A549 (cell line): ENCODE results near the gene PPP2R3A.

Experiments used
- EHMT2 ChIP-seq: fragments of 200-600 bp; sonication (generic); IDR thresholded peaks from 2 replicates; pipeline ENCODE4 v1.6.1; 2016; ENCODE audit warnings: antibody characterized with exemption, low read depth, mild to moderate bottlenecking, moderate library complexity
- KDM1A ChIP-seq: fragments of 200-600 bp; sonication (generic); IDR thresholded peaks from 2 replicates; pipeline ENCODE4 v1.6.1; 2016; ENCODE audit warnings: low read depth, mild to moderate bottlenecking
- PBX3 ChIP-seq: IDR thresholded peaks from 2 replicates; pipeline ENCODE4 v1.6.1; 2012
- PHF8 ChIP-seq: fragments of 200-600 bp; sonication (generic); IDR thresholded peaks from 2 replicates; pipeline ENCODE4 v1.6.1; 2016; ENCODE audit warnings: low read depth, mild to moderate bottlenecking, antibody characterized with exemption, moderate library complexity, borderline replicate concordance
- RAD21 ChIP-seq, 2 experiments: fragments of >200 bp in 1 of 2; sonication (Bioruptor Twin) in 1 of 2; formaldehyde crosslinking in 1 of 2; IDR thresholded peaks in 1 of 2; conservative IDR thresholded peaks in 1 of 2; 2 replicates in 1 of 2; 3 replicates in 1 of 2; pipeline ENCODE4 v1.6.1; 2012 to 2018; ENCODE audit warnings: inconsistent platforms in 1 of 2
- ZFP36 ChIP-seq: fragments of 450-650 bp; IDR thresholded peaks from 2 replicates; pipeline ENCODE4 v1.6.1; 2014; ENCODE audit warnings: borderline replicate concordance; ENCODE audit not compliant: partially characterized antibody
- ZNF302 ChIP-seq: fragments of 250-450 bp; sonication (Bioruptor Pico); IDR thresholded peaks from 2 replicates; pipeline ENCODE4 v1.9.0; 2021; ENCODE audit warnings: inconsistent platforms, mild to moderate bottlenecking, moderate library complexity
- TF ChIP-seq, protein P1 (sequence below): fragments of >200 bp; sonication (Bioruptor Twin); formaldehyde crosslinking; IDR thresholded peaks from 3 replicates; pipeline ENCODE4 v1.5.1; 2016
- TF ChIP-seq, protein P2 (sequence below): IDR thresholded peaks from 2 replicates; pipeline ENCODE4 v1.6.1; 2012

DNA sequence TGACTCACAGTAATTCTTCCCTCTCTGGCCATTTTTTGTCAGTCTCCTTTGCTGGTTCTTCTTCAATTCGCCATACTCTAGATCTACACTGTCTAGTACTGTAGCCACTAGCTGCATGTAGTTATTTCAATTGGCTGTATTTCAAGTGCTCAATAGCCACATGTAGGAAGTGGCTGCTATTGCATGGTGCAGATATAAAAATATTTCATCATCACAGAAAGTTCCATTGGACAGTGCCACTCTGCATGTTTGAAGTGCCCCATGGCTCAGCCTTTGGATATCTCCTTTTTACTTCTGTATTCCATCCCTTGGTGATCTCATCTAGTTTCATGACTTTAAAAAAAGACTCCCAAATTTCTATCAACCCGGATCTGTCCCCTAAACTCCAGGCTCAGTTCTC lies 22.1 kb downstream of the PPP2R3A start:
- TF ChIP-seq, protein P1, sequence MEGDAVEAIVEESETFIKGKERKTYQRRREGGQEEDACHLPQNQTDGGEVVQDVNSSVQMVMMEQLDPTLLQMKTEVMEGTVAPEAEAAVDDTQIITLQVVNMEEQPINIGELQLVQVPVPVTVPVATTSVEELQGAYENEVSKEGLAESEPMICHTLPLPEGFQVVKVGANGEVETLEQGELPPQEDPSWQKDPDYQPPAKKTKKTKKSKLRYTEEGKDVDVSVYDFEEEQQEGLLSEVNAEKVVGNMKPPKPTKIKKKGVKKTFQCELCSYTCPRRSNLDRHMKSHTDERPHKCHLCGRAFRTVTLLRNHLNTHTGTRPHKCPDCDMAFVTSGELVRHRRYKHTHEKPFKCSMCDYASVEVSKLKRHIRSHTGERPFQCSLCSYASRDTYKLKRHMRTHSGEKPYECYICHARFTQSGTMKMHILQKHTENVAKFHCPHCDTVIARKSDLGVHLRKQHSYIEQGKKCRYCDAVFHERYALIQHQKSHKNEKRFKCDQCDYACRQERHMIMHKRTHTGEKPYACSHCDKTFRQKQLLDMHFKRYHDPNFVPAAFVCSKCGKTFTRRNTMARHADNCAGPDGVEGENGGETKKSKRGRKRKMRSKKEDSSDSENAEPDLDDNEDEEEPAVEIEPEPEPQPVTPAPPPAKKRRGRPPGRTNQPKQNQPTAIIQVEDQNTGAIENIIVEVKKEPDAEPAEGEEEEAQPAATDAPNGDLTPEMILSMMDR, result no peak
- TF ChIP-seq PBX3, result no peak
- no peak for TF ChIP-seq EHMT2
- TF ChIP-seq ZFP36, result no peak
- TF ChIP-seq RAD21 (conservative IDR thresholded peaks at IDR 0.05 in 1 of 2, IDR thresholded peaks at IDR 0.05 in 1 of 2), result no peak
- no peak for TF ChIP-seq PHF8
- TF ChIP-seq, protein P2, sequence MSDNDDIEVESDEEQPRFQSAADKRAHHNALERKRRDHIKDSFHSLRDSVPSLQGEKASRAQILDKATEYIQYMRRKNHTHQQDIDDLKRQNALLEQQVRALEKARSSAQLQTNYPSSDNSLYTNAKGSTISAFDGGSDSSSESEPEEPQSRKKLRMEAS, result no peak
- TF ChIP-seq ZNF302 (CRISPR knock-in tag), result no peak
- no peak for TF ChIP-seq KDM1A
